ENCODE measurements around the gene ASF1A. TPM values are rescaled to one million over a fixed set of nuclear protein-coding genes. Genes with fewer than 3 reads are reported as not detected.

ASF1A gene
- total and polyA plus RNA-seq, 2 donors from 2014 or later, result 15.1 TPM

DNA sequence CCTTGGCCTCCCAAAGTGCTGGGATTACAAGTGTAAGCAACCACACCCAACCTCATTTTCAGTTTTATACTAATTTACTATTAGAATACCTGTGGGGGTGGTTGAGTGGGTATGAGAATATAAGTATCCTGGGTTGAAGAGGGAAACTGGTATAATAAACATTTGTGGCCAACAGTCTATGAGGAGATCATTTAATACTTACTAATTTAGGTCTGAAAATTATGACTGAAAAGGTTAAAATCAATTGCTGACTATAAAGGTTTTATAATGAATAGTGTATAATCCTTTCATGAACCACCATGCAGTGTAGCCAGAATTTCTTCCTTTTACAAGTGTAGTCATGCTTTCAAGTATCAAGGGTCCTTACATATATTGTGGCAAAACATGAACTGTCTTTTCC lies 11.1 kb downstream of the ASF1A start:
- no peak overlapping the region for H3K9ac ChIP-seq (ENCODE audit: low read length in 3 of 3)
- DNase-seq (no peak), FAIRE-seq (no peak)
- H3K4me1 ChIP-seq (ENCODE audit: control insufficient read depth in 2 of 3, insufficient read depth in 2 of 3, low read depth in 1 of 3, low read length in 3 of 3), result no peaks in the 10 kb centered on the region
- no peak overlapping the region for H3K4me3 ChIP-seq (ENCODE audit: low read length in 3 of 3)
- TF ChIP-seq, protein P1, sequence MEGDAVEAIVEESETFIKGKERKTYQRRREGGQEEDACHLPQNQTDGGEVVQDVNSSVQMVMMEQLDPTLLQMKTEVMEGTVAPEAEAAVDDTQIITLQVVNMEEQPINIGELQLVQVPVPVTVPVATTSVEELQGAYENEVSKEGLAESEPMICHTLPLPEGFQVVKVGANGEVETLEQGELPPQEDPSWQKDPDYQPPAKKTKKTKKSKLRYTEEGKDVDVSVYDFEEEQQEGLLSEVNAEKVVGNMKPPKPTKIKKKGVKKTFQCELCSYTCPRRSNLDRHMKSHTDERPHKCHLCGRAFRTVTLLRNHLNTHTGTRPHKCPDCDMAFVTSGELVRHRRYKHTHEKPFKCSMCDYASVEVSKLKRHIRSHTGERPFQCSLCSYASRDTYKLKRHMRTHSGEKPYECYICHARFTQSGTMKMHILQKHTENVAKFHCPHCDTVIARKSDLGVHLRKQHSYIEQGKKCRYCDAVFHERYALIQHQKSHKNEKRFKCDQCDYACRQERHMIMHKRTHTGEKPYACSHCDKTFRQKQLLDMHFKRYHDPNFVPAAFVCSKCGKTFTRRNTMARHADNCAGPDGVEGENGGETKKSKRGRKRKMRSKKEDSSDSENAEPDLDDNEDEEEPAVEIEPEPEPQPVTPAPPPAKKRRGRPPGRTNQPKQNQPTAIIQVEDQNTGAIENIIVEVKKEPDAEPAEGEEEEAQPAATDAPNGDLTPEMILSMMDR (IDR thresholded peaks at IDR 0.05; ENCODE audit: borderline replicate concordance, extremely low read depth, insufficient read depth), result no peak
- no peaks in the 10 kb centered on the region for H3K27me3 ChIP-seq (ENCODE audit: control insufficient read depth, insufficient read depth, low read length)
- H3K9me3 ChIP-seq (ENCODE audit: control insufficient read depth in 2 of 3, insufficient read depth in 1 of 3, low read length in 3 of 3), result no peaks in the 10 kb centered on the region
- H3K27ac ChIP-seq (ENCODE audit: low read depth in 2 of 2, low read length in 2 of 2), result no peak overlapping the region
- H3K36me3 ChIP-seq (ENCODE audit: control insufficient read depth in 2 of 3, insufficient read depth in 3 of 3, low read length in 3 of 3), result peaks cover 4 to 19% (median 14%) of the 10 kb centered on the region in 3 donors
- intact Hi-C loops (cut with DNase I), result no loop called here

DNA sequence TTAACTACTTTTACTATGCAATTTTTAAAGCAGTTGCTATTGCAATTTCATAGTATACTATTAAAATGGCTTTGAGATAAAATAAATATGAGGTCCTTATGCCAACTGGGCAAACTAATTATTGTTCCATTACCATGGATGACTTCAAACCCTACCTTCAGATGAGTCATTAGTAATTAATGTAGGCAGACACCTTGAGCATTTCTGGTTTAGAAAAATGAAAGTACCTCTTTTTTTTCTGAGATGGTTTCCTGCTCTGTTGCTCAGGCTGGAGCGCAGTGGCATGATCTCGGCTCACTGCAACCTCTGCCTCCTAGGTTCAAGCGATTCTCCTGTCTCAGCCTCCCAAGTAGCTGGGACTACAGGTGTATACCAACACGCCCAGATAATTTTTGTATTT lies 11.9 kb downstream of the ASF1A start:
- Histone ChIP-seq H3K36me3 (ENCODE audit: control insufficient read depth in 2 of 3, insufficient read depth in 3 of 3, low read length in 3 of 3) (peaks cover 4 to 26% (median 14%) of the 10 kb centered on the region in 3 donors), H3K9ac (ENCODE audit: low read length in 3 of 3) (no peak overlapping the region), H3K9me3 (ENCODE audit: control insufficient read depth in 2 of 3, insufficient read depth in 1 of 3, low read length in 3 of 3) (no peaks in the 10 kb centered on the region), H3K4me1 (ENCODE audit: control insufficient read depth in 2 of 3, insufficient read depth in 2 of 3, low read depth in 1 of 3, low read length in 3 of 3) (no peaks in the 10 kb centered on the region), H3K4me3 (ENCODE audit: low read length in 3 of 3) (no peak overlapping the region), H3K27ac (ENCODE audit: low read depth in 2 of 2, low read length in 2 of 2) (no peak overlapping the region), H3K27me3 (ENCODE audit: control insufficient read depth, insufficient read depth, low read length) (no peaks in the 10 kb centered on the region)
- intact Hi-C loops (cut with DNase I), result no loop called here
- FAIRE-seq (no peak), DNase-seq (no peak)
- TF ChIP-seq, protein P1 (IDR thresholded peaks at IDR 0.05; ENCODE audit: borderline replicate concordance, extremely low read depth, insufficient read depth), result no peak

DNA sequence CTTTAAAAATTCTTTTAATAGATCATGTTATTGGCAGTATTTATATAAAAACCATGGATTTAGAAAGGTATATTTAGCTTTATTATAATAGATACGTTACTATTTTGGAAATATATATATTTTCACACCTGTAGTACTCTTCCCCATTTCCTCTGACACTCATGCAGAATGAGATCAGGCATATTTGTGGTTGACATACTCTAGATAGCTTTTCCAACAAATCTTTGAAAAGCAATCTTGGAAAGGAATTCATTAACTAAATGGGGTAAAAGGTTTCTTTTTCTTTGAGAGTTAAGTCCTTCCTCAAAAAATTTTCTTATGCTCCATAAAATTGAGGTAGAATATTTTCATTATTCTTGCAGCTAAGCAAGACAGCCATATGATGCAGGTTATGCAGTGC lies 14.5 kb downstream of the ASF1A start:
- intact Hi-C loops (cut with DNase I), result no loop called here
- Histone ChIP-seq H3K27ac (ENCODE audit: low read depth in 2 of 2, low read length in 2 of 2) (no peak overlapping the region), H3K36me3 (ENCODE audit: control insufficient read depth in 2 of 3, insufficient read depth in 3 of 3, low read length in 3 of 3) (peaks cover 6 to 44% (median 20%) of the 10 kb centered on the region in 3 donors), H3K9ac (ENCODE audit: low read length in 3 of 3) (no peak overlapping the region), H3K4me1 (ENCODE audit: control insufficient read depth in 2 of 3, insufficient read depth in 2 of 3, low read depth in 1 of 3, low read length in 3 of 3) (no peaks in the 10 kb centered on the region), H3K4me3 (ENCODE audit: low read length in 3 of 3) (no peak overlapping the region), H3K9me3 (ENCODE audit: control insufficient read depth in 2 of 3, insufficient read depth in 1 of 3, low read length in 3 of 3) (no peaks in the 10 kb centered on the region), H3K27me3 (ENCODE audit: control insufficient read depth, insufficient read depth, low read length) (no peaks in the 10 kb centered on the region)
- FAIRE-seq (no peak), DNase-seq (no peak)
- TF ChIP-seq, protein P1 (IDR thresholded peaks at IDR 0.05; ENCODE audit: borderline replicate concordance, extremely low read depth, insufficient read depth), result no peak

DNA sequence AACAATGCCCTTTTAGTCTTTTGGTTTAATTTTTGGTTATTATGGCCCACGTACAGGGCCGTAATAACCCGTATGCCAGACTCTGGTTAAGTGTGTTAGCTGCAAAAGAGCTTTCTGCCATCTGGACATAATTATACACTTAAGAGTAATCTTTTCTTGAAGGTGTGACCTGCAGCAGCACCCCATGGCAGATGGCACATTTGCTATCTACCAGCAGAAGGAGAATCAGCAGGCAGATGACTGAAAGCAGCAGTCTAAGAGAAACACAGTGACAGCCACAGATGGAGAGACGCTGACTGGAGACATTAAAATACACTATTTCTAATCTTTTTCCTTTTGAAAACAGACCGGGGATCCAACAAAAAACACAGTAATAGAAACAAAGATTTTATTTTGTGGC lies 18.7 kb downstream of the ASF1A start:
- Histone ChIP-seq H3K27me3 (ENCODE audit: control insufficient read depth, insufficient read depth, low read length) (no peaks in the 10 kb centered on the region), H3K27ac (ENCODE audit: low read depth in 2 of 2, low read length in 2 of 2) (no peak overlapping the region), H3K36me3 (ENCODE audit: control insufficient read depth in 2 of 3, insufficient read depth in 3 of 3, low read length in 3 of 3) (peaks cover 10 to 49% (median 15%) of the 10 kb centered on the region in 3 donors), H3K4me3 (ENCODE audit: low read length in 3 of 3) (no peak overlapping the region), H3K9me3 (ENCODE audit: control insufficient read depth in 2 of 3, insufficient read depth in 1 of 3, low read length in 3 of 3) (no peaks in the 10 kb centered on the region), H3K9ac (ENCODE audit: low read length in 3 of 3) (no peak overlapping the region), H3K4me1 (ENCODE audit: control insufficient read depth in 2 of 3, insufficient read depth in 2 of 3, low read depth in 1 of 3, low read length in 3 of 3) (no peaks in the 10 kb centered on the region)
- DNase-seq (no peak), FAIRE-seq (no peak)
- TF ChIP-seq, protein P1 (IDR thresholded peaks at IDR 0.05; ENCODE audit: borderline replicate concordance, extremely low read depth, insufficient read depth), result no peak
- intact Hi-C loops (cut with DNase I), result no loop called here
